Transverse colon (tissue), 4 donors: Measurements from ENCODE around the gene MAD2L1BP. TPM values are rescaled to one million over a fixed set of nuclear protein-coding genes. Genes with fewer than 3 reads are reported as not detected.

Experiments
- DNase-seq: peaks from one replicate; pipeline ENCODE4 v3.0.0-alpha.2; 2019
- H3K27ac ChIP-seq, 4 donors: fragments of 200-600 bp; sonication (generic); 2 replicates each; pipeline ENCODE4 v1.5.1; 2016 to 2018; ENCODE audit warnings: inconsistent platforms in 4 of 4
- H3K27me3 ChIP-seq: fragments of 200-600 bp; sonication (generic); 2 replicates; pipeline ENCODE4 v1.5.1; 2017; ENCODE audit warnings: inconsistent platforms
- H3K36me3 ChIP-seq, 4 donors: fragments of 200-600 bp; sonication (generic); 2 replicates each; pipeline ENCODE4 v1.5.1; 2017 to 2019; ENCODE audit warnings: inconsistent platforms in 4 of 4
- H3K4me1 ChIP-seq, 4 donors: fragments of 200-600 bp; sonication (generic); 2 replicates each; pipeline ENCODE4 v1.5.1; 2017 to 2020; ENCODE audit warnings: inconsistent platforms in 4 of 4
- H3K4me3 ChIP-seq, 4 donors: fragments of 200-600 bp; sonication (generic); 1 replicate in 1 of 4; 2 replicates in 3 of 4; pipeline versions ENCODE4 v1.5.1 to v1.6.1; 2017 to 2019; ENCODE audit warnings: inconsistent platforms in 4 of 4
- H3K9me3 ChIP-seq, 2 donors: fragments of 200-600 bp; sonication (generic); 2 replicates each; pipeline ENCODE4 v1.5.1; 2017 to 2019; ENCODE audit warnings: inconsistent platforms in 2 of 2
- EP300 ChIP-seq: sonication (generic); formaldehyde crosslinking; IDR thresholded peaks from one replicate; pipeline ENCODE4 v1.6.1; 2017; ENCODE audit warnings: antibody characterized with exemption, low read depth
- POLR2A ChIP-seq: fragments of 450-650 bp; IDR thresholded peaks from one replicate; pipeline ENCODE4 v1.6.1; 2016; ENCODE audit warnings: antibody characterized with exemption, mild to moderate bottlenecking, moderate library complexity
- POLR2AphosphoS5 ChIP-seq, 3 donors: sonication (generic); formaldehyde crosslinking; IDR thresholded peaks; one replicate each; pipeline ENCODE4 v1.6.1; 2016; ENCODE audit warnings: antibody characterized with exemption in 3 of 3
- whole genome bisulfite sequencing, 2 donors: methylation state at CpG; one replicate each; pipeline ENCODE4 v1.1.5; 2018; ENCODE audit warnings: low coverage in 1 of 2; 5-methylcytosine and 5-hydroxymethylcytosine counted together
- in situ Hi-C, 4 donors: fragments of 200-750 bp; cut with MboI; loops; one replicate each; pipeline versions ENCODE4 v1.15.0 to v1.15.1; 2017; ENCODE audit warnings: low sequenced_read_pairs in 3 of 4, low pct_ligation_motif_present in 1 of 4, low pct_unique_long_range_greater_than_20kb in 1 of 4
- intact Hi-C: fragments of 100-400 bp; cut with DNase I; formaldehyde crosslinking; loops from one replicate; pipeline ENCODE4 v1.15.1; 2023; ENCODE audit warnings: low total_unique reads
- total RNA-seq, 4 donors: library from RNA; depleted of rRNA; stranded (reverse); fragments of >200 nt; gene quantifications; one replicate each; pipeline ENCODE4 v1.1.0, GENCODE V29; 2016
- TF ChIP-seq, protein P1 (sequence below), 5 experiments: fragments of 200-600 bp in 3 of 5; fragments of 450-650 bp in 2 of 5; sonication (generic) in 3 of 5; IDR thresholded peaks; 1 replicate in 2 of 5; 2 replicates in 3 of 5; pipeline ENCODE4 v1.5.1; 2016 to 2017; ENCODE audit warnings: antibody characterized with exemption in 5 of 5, inconsistent platforms in 3 of 5, mild to moderate bottlenecking in 2 of 5, moderate library complexity in 1 of 5

Gene MAD2L1BP
- total RNA-seq, 4 donors from 2014 or later, result 10.0 to 61.0 (median 42.4) TPM

DNA sequence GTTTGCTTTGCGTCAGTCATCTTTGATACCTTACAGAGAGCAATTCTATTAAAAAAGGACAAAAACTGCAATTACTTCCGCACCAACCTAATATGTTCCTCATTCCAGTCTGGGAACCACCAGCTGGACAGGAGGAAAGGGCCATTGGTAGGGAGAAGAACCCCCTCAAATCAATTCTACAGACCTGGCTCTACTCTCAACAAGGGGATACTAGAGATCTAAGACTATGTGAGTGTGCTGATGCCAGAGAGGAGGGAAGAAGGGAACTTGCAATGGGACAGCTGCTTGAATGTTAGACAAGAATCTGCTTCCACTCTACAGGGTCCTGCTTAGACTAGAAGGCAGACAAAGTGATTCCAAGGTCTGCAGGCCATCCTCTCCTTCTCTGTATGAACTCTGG lies 38.7 kb downstream of the MAD2L1BP start:
- intact Hi-C loops (no loop called here), in situ Hi-C loops (loop anchor here in 3 of 4 donors (25.0 kb wide), 2 partner anchors 88 to 413 kb away; partner anchors contain the start of gene VEGFA (in 2 of the 3))
- Histone ChIP-seq H3K9me3 (no peaks in the 10 kb centered on the region), H3K4me1 (peaks cover 0 to 44% (median 28%) of the 10 kb centered on the region in 4 donors), H3K4me3 (no peak overlapping the region), H3K27ac (no peak overlapping the region), H3K36me3 (peaks cover 0 to 37% (median 15%) of the 10 kb centered on the region in 4 donors), H3K27me3 (no peaks in the 10 kb centered on the region)
- WGBS, 2 donors, result 97% methylated on average over 2 of the region's 2 CpGs; no CpG with 5 or more reads in 1 of the 2 donors
- TF ChIP-seq POLR2A (no peak), POLR2AphosphoS5 (IDR thresholded peaks at IDR 0.05) (no peak), EP300 (no peak)
- TF ChIP-seq, protein P1, sequence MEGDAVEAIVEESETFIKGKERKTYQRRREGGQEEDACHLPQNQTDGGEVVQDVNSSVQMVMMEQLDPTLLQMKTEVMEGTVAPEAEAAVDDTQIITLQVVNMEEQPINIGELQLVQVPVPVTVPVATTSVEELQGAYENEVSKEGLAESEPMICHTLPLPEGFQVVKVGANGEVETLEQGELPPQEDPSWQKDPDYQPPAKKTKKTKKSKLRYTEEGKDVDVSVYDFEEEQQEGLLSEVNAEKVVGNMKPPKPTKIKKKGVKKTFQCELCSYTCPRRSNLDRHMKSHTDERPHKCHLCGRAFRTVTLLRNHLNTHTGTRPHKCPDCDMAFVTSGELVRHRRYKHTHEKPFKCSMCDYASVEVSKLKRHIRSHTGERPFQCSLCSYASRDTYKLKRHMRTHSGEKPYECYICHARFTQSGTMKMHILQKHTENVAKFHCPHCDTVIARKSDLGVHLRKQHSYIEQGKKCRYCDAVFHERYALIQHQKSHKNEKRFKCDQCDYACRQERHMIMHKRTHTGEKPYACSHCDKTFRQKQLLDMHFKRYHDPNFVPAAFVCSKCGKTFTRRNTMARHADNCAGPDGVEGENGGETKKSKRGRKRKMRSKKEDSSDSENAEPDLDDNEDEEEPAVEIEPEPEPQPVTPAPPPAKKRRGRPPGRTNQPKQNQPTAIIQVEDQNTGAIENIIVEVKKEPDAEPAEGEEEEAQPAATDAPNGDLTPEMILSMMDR (IDR thresholded peaks at IDR 0.05), result no peak
- DNase-seq, result no peak

DNA sequence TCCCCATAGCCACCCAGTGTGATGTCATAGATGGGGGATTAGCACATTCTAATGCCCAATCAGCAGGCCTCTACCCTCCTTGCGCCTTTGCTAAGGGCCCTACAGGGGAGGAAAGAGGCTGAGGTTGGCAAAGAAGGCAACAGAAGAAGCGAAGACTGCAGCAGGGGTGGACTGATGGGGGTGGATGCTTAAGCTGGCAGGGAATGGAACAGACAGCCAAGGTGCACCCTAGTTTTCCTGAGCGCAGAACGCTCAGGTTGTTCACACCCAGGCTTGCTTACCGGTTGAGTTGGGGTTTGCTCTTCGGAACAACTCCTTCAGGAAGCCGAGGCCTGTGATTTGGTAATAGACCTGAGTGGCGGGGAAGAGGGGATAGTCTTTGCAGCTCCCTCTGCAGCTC lies 39.3 kb downstream of the MAD2L1BP start:
- intact Hi-C loops (no loop called here), in situ Hi-C loops (loop anchor here in 3 of 4 donors (25.0 kb wide), 2 partner anchors 87 to 412 kb away; partner anchors contain the start of gene VEGFA (in 2 of the 3))
- TF ChIP-seq EP300 (no peak), POLR2AphosphoS5 (IDR thresholded peaks at IDR 0.05) (no peak), POLR2A (no peak)
- TF ChIP-seq, protein P1 (IDR thresholded peaks at IDR 0.05), result no peak
- no peaks in the 10 kb centered on the region for H3K9me3 ChIP-seq
- WGBS, 2 donors, result 95 to 96% methylated on average over 6 to 8 of the region's 8 CpGs
- DNase-seq, result no peak
- H3K27me3 ChIP-seq, result no peaks in the 10 kb centered on the region
- H3K27ac ChIP-seq, result no peak overlapping the region
- peaks cover 0 to 37% (median 15%) of the 10 kb centered on the region in 4 donors for H3K36me3 ChIP-seq
- peaks cover 0 to 37% (median 24%) of the 10 kb centered on the region in 4 donors for H3K4me1 ChIP-seq
- no peak overlapping the region for H3K4me3 ChIP-seq

DNA sequence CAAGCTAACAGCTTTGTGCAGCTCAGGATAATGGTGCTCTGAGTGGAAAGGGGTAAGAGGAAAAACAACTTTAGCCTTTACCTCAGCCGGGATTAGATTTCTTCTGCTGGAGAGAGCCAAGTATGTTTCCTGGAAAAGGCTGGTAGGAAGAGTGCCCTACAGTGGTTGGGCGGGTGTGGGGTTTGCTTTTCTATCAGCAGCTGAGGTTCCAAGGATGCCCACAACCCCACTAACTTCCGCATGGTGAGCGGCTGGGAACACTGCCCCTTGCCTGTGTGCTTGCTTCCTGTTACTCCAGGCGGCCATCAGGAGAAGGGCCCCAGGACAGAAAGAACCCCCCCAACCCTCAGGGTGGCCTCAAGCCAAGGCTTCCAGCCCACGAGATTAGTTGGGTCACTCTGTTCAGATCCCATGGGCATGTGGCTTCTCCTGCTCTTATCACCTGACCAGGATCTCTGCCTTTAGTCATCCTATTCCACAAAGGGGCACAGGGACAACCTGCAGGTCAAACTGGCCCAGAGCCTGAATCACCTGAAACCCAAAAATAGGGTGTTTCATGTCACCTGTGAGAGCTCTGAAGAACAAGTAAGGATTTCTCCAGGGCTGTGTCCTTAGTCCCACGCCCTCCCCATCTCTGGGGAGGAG lies 41.4 kb downstream of the MAD2L1BP start:
- intact Hi-C loops, result no loop called here
- no peak overlapping the region for H3K4me3 ChIP-seq
- in situ Hi-C loops, result no loop called here
- peaks cover 0 to 43% (median 28%) of the 10 kb centered on the region in 4 donors for H3K4me1 ChIP-seq
- H3K36me3 ChIP-seq, result peaks cover 0 to 43% (median 13%) of the 10 kb centered on the region in 4 donors
- no peaks in the 10 kb centered on the region for H3K9me3 ChIP-seq
- DNase-seq, result no peak
- TF ChIP-seq, protein P1 (IDR thresholded peaks at IDR 0.05), result no peak
- TF ChIP-seq POLR2A (no peak), POLR2AphosphoS5 (IDR thresholded peaks at IDR 0.05) (no peak), EP300 (no peak)
- H3K27ac ChIP-seq, result peak overlapping the region; percentile 23 to 70 (median 48)
- WGBS, 2 donors, result 79% methylated on average over 7 of the region's 7 CpGs; no CpG with 5 or more reads in 1 of the 2 donors
- H3K27me3 ChIP-seq, result no peaks in the 10 kb centered on the region

DNA sequence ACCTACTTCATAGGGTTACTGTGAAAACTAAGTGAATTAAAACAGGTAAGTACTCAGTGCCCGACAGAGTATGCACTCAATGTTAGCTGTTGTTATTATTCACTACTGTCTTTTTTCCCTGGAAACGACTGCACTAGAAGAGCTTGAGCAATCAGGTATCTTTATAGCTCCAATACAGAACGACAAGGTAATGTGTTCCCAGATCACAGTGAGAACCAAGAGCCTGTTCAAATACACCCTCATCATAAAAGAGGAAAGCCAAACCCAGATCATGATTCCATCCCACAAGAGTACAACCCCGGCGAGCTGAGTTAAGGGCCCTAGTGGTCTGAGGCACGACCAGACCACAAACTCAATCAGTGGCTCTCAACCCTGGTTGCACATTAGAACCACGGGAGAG lies 42.1 kb downstream of the MAD2L1BP start:
- Histone ChIP-seq H3K9me3 (no peaks in the 10 kb centered on the region), H3K4me1 (peaks cover 0 to 44% (median 28%) of the 10 kb centered on the region in 4 donors), H3K36me3 (peaks cover 0 to 43% (median 13%) of the 10 kb centered on the region in 4 donors), H3K27me3 (no peaks in the 10 kb centered on the region), H3K4me3 (no peak overlapping the region), H3K27ac (peak overlapping the region; percentile 23 to 70 (median 48))
- DNase-seq, result no peak
- intact Hi-C loops, result no loop called here
- WGBS, 2 donors, result 55 to 59% methylated on average over 2 to 7 of the region's 7 CpGs
- TF ChIP-seq, protein P1 (IDR thresholded peaks at IDR 0.05), result no peak
- no peak for TF ChIP-seq POLR2AphosphoS5 (IDR thresholded peaks at IDR 0.05)
- TF ChIP-seq EP300, result no peak
- TF ChIP-seq POLR2A, result no peak
- in situ Hi-C loops, result no loop called here
